HCT116 (cell line): ENCODE results near the gene LZTS3. TPM values are rescaled to one million over a fixed set of nuclear protein-coding genes. Genes with fewer than 3 reads are reported as not detected.

Experiments
- ATAC-seq: fragments of 200-7000 bp; cut with Tn5 transposase; 2 replicates; pipeline ENCODE4 v1.9.1; 2020; ENCODE audit warnings: mild to moderate bottlenecking, moderate library complexity
- BruUV-seq: library from RNA; stranded (reverse); fragments of 400-500 nt; replicated peaks from 2 replicates; lab custom pipeline; 2021; lab: Mats Ljungman, UMichigan
- CTCF ChIA-PET: fragments of 300-600 bp; sonication (Branson Sonifier 250); formaldehyde crosslinking; loops from one replicate; lab custom pipeline; 2021; ENCODE audit warnings: antibody characterized with exemption; lab: Charles Lee
- POLR2A ChIA-PET: fragments of 300-600, 350-600 bp; sonication (Branson Sonifier 250); formaldehyde crosslinking; loops from one replicate; lab custom pipeline; 2021; ENCODE audit warnings: antibody characterized with exemption; lab: Charles Lee
- RAD21 ChIA-PET, 2 experiments: fragments of 300-600 bp; sonication (Branson Sonifier 250); formaldehyde crosslinking; loops; one replicate each; lab custom pipeline; 2023; ENCODE audit warnings: low total read pairs in 2 of 2; ENCODE audit not compliant: uncharacterized antibody in 2 of 2, unreplicated experiment in 2 of 2, low non-redundant PET in 1 of 2; lab: Charles Lee
- DNase-seq: peaks from one replicate; pipeline ENCODE4 v3.0.0-alpha.2; 2010; ENCODE audit warnings: low read depth, low spot score
- H2AFZ ChIP-seq: fragments of 200-600 bp; shearing (Covaris generic), sonication (generic); 2 replicates; pipeline ENCODE4 v1.6.1; 2017; ENCODE audit warnings: low read depth, mixed run types, mixed read lengths, antibody characterized with exemption, low read length; ENCODE audit not compliant: poor library complexity, severe bottlenecking
- H3K27ac ChIP-seq: 2 replicates; pipeline ENCODE4 v1.5.1; 2012; ENCODE audit warnings: low read depth, low read length
- H3K27me3 ChIP-seq: fragments of 200-600 bp; sonication (generic); 2 replicates; pipeline ENCODE4 v1.6.1; 2016; ENCODE audit warnings: mixed run types, low read length, mixed read lengths; ENCODE audit not compliant: insufficient read depth
- H3K36me3 ChIP-seq, 2 experiments: fragments of 200-500 bp in 1 of 2; fragments of 200-600 bp in 1 of 2; sonication (Bioruptor generic) in 1 of 2; sonication (generic) in 1 of 2; 2 replicates each; pipeline versions ENCODE4 v1.5.1 to v1.6.1; 2014 to 2016; ENCODE audit warnings: low read length in 2 of 2, inconsistent platforms in 1 of 2, mixed read lengths in 1 of 2, mixed run types in 1 of 2; ENCODE audit not compliant: insufficient read depth in 2 of 2, control insufficient read depth in 1 of 2
- H3K4me1 ChIP-seq, 2 experiments: fragments of 200-600 bp in 1 of 2; sonication (generic) in 1 of 2; 2 replicates each; pipeline versions ENCODE4 v1.5.1 to v1.6.1; 2012 to 2017; ENCODE audit warnings: low read length in 2 of 2, inconsistent platforms in 1 of 2, mild to moderate bottlenecking in 1 of 2, mixed read lengths in 1 of 2, mixed run types in 1 of 2, moderate library complexity in 1 of 2; ENCODE audit not compliant: insufficient read depth in 2 of 2, control insufficient read depth in 1 of 2
- H3K4me2 ChIP-seq: fragments of 200-600 bp; sonication (generic); 2 replicates; pipeline ENCODE4 v1.6.1; 2017; ENCODE audit warnings: mixed run types, low read length, mixed read lengths
- H3K4me3 ChIP-seq, 2 experiments: fragments of 200-600 bp in 1 of 2; sonication (generic) in 1 of 2; replicated peaks in 1 of 2; 2 replicates each; pipeline ENCODE4 v1.5.1; 2011 to 2016; ENCODE audit warnings: low read length in 2 of 2, control low read depth in 1 of 2, low read depth in 1 of 2, mild to moderate bottlenecking in 1 of 2, mixed read lengths in 1 of 2, mixed run types in 1 of 2
- H3K79me2 ChIP-seq: fragments of 200-600 bp; sonication (generic); 2 replicates; pipeline ENCODE4 v1.6.1; 2017; ENCODE audit warnings: mild to moderate bottlenecking, mixed run types, low read length, moderate library complexity, mixed read lengths; ENCODE audit not compliant: insufficient read depth
- H3K9ac ChIP-seq: fragments of 200-600 bp; sonication (generic); 2 replicates; pipeline ENCODE4 v1.6.1; 2016; ENCODE audit warnings: low read length, mixed read lengths
- H3K9me2 ChIP-seq: fragments of 200-600 bp; sonication (generic), shearing (Covaris generic); 2 replicates; pipeline ENCODE4 v1.6.1; 2017; ENCODE audit warnings: mixed run types, mild to moderate bottlenecking, moderate library complexity; ENCODE audit not compliant: insufficient read depth
- H3K9me3 ChIP-seq, 2 experiments: fragments of 200-500 bp in 1 of 2; fragments of 200-600 bp in 1 of 2; sonication (Bioruptor generic) in 1 of 2; sonication (generic) in 1 of 2; 2 replicates each; pipeline ENCODE4 v1.6.1; 2014 to 2017; ENCODE audit warnings: low read length in 2 of 2, mixed read lengths in 2 of 2, inconsistent platforms in 1 of 2, low read depth in 1 of 2, mild to moderate bottlenecking in 1 of 2, mixed run types in 1 of 2, moderate library complexity in 1 of 2; ENCODE audit not compliant: control insufficient read depth in 1 of 2, insufficient read depth in 1 of 2
- H4K20me1 ChIP-seq: fragments of 200-600 bp; sonication (generic), shearing (Covaris generic); 2 replicates; pipeline ENCODE4 v1.6.1; 2017; ENCODE audit warnings: mixed run types, mild to moderate bottlenecking, moderate library complexity; ENCODE audit not compliant: insufficient read depth
- ATF3 ChIP-seq: IDR thresholded peaks from 2 replicates; pipeline ENCODE4 v1.6.1; 2012
- CBX3 ChIP-seq: IDR thresholded peaks from 2 replicates; pipeline ENCODE4 v1.6.1; 2012; ENCODE audit warnings: low read depth
- CTCF ChIP-seq, 3 experiments: fragments of 200-600 bp in 1 of 3; sonication (generic) in 1 of 3; IDR thresholded peaks in 2 of 3; conservative IDR thresholded peaks in 1 of 3; 2 replicates each; pipeline ENCODE4 v1.5.1; 2012 to 2017; ENCODE audit warnings: low read depth in 2 of 3, low read length in 2 of 3, antibody characterized with exemption in 1 of 3, borderline replicate concordance in 1 of 3, control low read depth in 1 of 3, mild to moderate bottlenecking in 1 of 3, mixed read lengths in 1 of 3, mixed run types in 1 of 3, moderate library complexity in 1 of 3; ENCODE audit not compliant: insufficient read depth in 1 of 3
- EGR1 ChIP-seq: IDR thresholded peaks from 2 replicates; pipeline ENCODE4 v1.6.1; 2012; ENCODE audit warnings: low read depth
- EZH2 ChIP-seq: fragments of 200-600 bp; sonication (generic); IDR thresholded peaks from 2 replicates; pipeline ENCODE4 v1.6.1; 2017; ENCODE audit warnings: antibody characterized with exemption, mixed run types
- EZH2phosphoT487 ChIP-seq: fragments of 200-600 bp; IDR thresholded peaks from 2 replicates; pipeline ENCODE4 v1.6.1; 2018; ENCODE audit warnings: antibody characterized with exemption, borderline replicate concordance
- FOSL1 ChIP-seq: IDR thresholded peaks from 2 replicates; pipeline ENCODE4 v1.6.1; 2012; ENCODE audit warnings: low read depth
- MAX ChIP-seq: IDR thresholded peaks from 2 replicates; pipeline ENCODE4 v1.6.1; 2012
- POLR2A ChIP-seq: IDR thresholded peaks from 2 replicates; pipeline ENCODE4 v1.7.0; 2011; ENCODE audit warnings: borderline replicate concordance; ENCODE audit not compliant: insufficient read depth, insufficient read length; ENCODE audit errors: extremely low read depth
- POLR2AphosphoS5 ChIP-seq: IDR thresholded peaks from 2 replicates; pipeline ENCODE4 v1.6.1; 2011; ENCODE audit warnings: mild to moderate bottlenecking, low read depth, low read length, moderate library complexity
- RAD21 ChIP-seq: IDR thresholded peaks from 2 replicates; pipeline ENCODE4 v1.6.1; 2012; ENCODE audit warnings: low read depth, mild to moderate bottlenecking
- REST ChIP-seq: IDR thresholded peaks from 2 replicates; pipeline ENCODE4 v1.6.1; 2012; ENCODE audit warnings: low read depth
- SRF ChIP-seq: IDR thresholded peaks from 2 replicates; pipeline ENCODE4 v1.6.1; 2012; ENCODE audit warnings: low read depth
- TCF7L2 ChIP-seq: IDR thresholded peaks from 2 replicates; pipeline ENCODE4 v1.7.0; 2011; ENCODE audit warnings: borderline replicate concordance, inconsistent platforms; ENCODE audit not compliant: insufficient read depth, insufficient read length; ENCODE audit errors: extremely low read depth
- ZBTB33 ChIP-seq: IDR thresholded peaks from 2 replicates; pipeline ENCODE4 v1.6.1; 2011; ENCODE audit warnings: mild to moderate bottlenecking, low read length, moderate library complexity; ENCODE audit not compliant: insufficient replicate concordance; ENCODE audit errors: extremely low read depth
- ZFX ChIP-seq: fragments of 450-650 bp; IDR thresholded peaks from 2 replicates; pipeline ENCODE4 v1.6.1; 2017
- intact Hi-C: fragments of 100-400 bp; cut with micrococcal nuclease; formaldehyde crosslinking; loops from 2 replicates; pipeline ENCODE4 v1.10.0; 2022
- total RNA-seq: library from RNA; stranded (reverse); gene quantifications from one replicate; pipeline ENCODE4 v1.2.1, GENCODE V29; 2021; ENCODE audit not compliant: unreplicated experiment

Gene LZTS3
- total RNA-seq, 1 experiment from 2014 or later, result 5.2 TPM

GRCh38 chr20:3192226-3193015, 19.1 kb upstream of the LZTS3 start:
- Histone ChIP-seq H4K20me1 (no peaks in the 10 kb centered on the region), H3K36me3 (peaks cover 23 to 35% of the 10 kb centered on the region in 2 experiments; a peak in 3 of 4 replicates), H3K9ac (no peak overlapping the region), H3K9me2 (no peaks in the 10 kb centered on the region), H3K4me2 (no peak overlapping the region), H3K27ac (no peak overlapping the region), H3K4me1 (no peaks in the 10 kb centered on the region)
- ChIA-PET CTCF (no interaction called here), POLR2A (no interaction called here)
- intact Hi-C loops, result no loop called here
- DNase-seq (no peak), ATAC-seq (no peak)
- no TSS peak for BruUV-seq
- no peak for TF ChIP-seq POLR2AphosphoS5
- TF ChIP-seq REST, result no peak
- no peak for TF ChIP-seq MAX
- no peak for TF ChIP-seq EZH2
- TF ChIP-seq CBX3, result no peak
- no peak for TF ChIP-seq CTCF (IDR thresholded peaks at IDR 0.05 in 2 of 3, conservative IDR thresholded peaks at IDR 0.05 in 1 of 3; ENCODE audit: borderline replicate concordance in 1 of 3, insufficient read depth in 1 of 3, low read depth in 2 of 3, low read length in 2 of 3)
- no peak for TF ChIP-seq TCF7L2
- no peak for TF ChIP-seq ZFX
- TF ChIP-seq EZH2phosphoT487, result no peak
- TF ChIP-seq ATF3, result no peak
- TF ChIP-seq FOSL1, result no peak
- no peak for TF ChIP-seq EGR1
- no peak for TF ChIP-seq RAD21
- no peak for TF ChIP-seq ZBTB33
- TF ChIP-seq POLR2A, result no peak
- no peak for TF ChIP-seq SRF
- TF ChIP-seq, all 23 proteins: peak for 0
- RAD21 ChIA-PET, result interaction anchor here in 1 of 2 experiments (0.6 kb wide), 1 partner anchor 16 kb away, joined by 3 read pairs; no protein-coding TSS in a partner anchor
- Histone ChIP-seq H3K79me2 (no peaks in the 10 kb centered on the region), H3K9me3 (no peaks in the 10 kb centered on the region), H2AFZ (no peak overlapping the region), H3K27me3 (no peaks in the 10 kb centered on the region), H3K4me3 (no peak overlapping the region)
